Upper lobe of left lung (tissue), 4 donors: ENCODE measurements around the gene NAGS.

Experiments used
- POLR2A ChIP-seq, 4 donors: fragments of 450-650 bp; IDR thresholded peaks; one replicate each; pipeline ENCODE4 v1.5.1; 2016 to 2017; ENCODE audit warnings: antibody characterized with exemption in 4 of 4, mild to moderate bottlenecking in 2 of 4
- TF ChIP-seq, protein P1 (sequence below), 6 experiments: fragments of 450-650 bp in 4 of 6; fragments of 200-600 bp in 2 of 6; sonication (generic) in 2 of 6; IDR thresholded peaks; one replicate each; pipeline ENCODE4 v1.5.1; 2016 to 2019; ENCODE audit warnings: antibody characterized with exemption in 6 of 6

DNA sequence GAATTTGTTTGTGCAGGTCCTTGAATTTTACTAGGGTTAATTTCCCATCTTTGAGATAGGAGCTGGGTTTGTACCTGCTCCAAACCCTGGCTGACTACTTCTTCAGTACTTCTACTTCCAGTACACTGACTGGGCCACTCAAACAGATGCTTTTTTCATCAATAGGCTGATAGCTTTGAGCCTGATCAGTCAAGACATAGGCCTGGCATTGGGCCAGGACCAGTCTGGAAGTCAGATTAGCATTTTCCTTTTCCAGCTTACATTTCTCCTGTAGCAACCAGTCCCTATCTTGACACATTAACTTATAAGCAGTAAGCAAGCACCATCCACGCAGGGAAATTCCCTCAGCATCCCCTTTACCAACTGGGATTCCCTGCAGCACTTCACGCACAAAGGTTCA lies 17.8 kb downstream of the NAGS start:
- TF ChIP-seq, protein P1, sequence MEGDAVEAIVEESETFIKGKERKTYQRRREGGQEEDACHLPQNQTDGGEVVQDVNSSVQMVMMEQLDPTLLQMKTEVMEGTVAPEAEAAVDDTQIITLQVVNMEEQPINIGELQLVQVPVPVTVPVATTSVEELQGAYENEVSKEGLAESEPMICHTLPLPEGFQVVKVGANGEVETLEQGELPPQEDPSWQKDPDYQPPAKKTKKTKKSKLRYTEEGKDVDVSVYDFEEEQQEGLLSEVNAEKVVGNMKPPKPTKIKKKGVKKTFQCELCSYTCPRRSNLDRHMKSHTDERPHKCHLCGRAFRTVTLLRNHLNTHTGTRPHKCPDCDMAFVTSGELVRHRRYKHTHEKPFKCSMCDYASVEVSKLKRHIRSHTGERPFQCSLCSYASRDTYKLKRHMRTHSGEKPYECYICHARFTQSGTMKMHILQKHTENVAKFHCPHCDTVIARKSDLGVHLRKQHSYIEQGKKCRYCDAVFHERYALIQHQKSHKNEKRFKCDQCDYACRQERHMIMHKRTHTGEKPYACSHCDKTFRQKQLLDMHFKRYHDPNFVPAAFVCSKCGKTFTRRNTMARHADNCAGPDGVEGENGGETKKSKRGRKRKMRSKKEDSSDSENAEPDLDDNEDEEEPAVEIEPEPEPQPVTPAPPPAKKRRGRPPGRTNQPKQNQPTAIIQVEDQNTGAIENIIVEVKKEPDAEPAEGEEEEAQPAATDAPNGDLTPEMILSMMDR (IDR thresholded peaks at IDR 0.05): no peak
- TF ChIP-seq POLR2A (IDR thresholded peaks at IDR 0.05): no peak
